IMR-90 (cell line): ENCODE measurements around the gene C22orf15. TPM values are rescaled to one million over a fixed set of nuclear protein-coding genes. Genes with fewer than 3 reads are reported as not detected.

Experiments used
- ATAC-seq: fragments of 200-7000 bp; cut with Tn5 transposase; 2 replicates; pipeline ENCODE4 v1.9.1; 2020; ENCODE audit warnings: low read depth, mild to moderate bottlenecking, moderate library complexity
- BruUV-seq: library from RNA; stranded (reverse); fragments of 400-500 nt; replicated peaks from 2 replicates; lab custom pipeline; 2021; lab: Mats Ljungman, UMichigan
- CTCF ChIA-PET: fragments of 300-600 bp; formaldehyde crosslinking; extraction: SDS; loops from one replicate; lab custom pipeline; 2021; ENCODE audit warnings: antibody characterized with exemption; lab: Yijun Ruan, JAX
- POLR2A ChIA-PET: fragments of 300-600 bp; sonication (Branson Sonifier 250); formaldehyde crosslinking; loops from one replicate; lab custom pipeline; 2022; ENCODE audit warnings: antibody characterized with exemption; ENCODE audit not compliant: unreplicated experiment; lab: Charles Lee
- DNase-seq: peaks from one replicate; pipeline ENCODE4 v3.0.0; 2013
- H2AFZ ChIP-seq: replicated peaks from 2 replicates; pipeline ENCODE3; 2013; ENCODE audit warnings: low read length, mild to moderate bottlenecking; ENCODE audit not compliant: poor library complexity
- H2AK5ac ChIP-seq: 2 replicates; pipeline ENCODE4 v1.6.1; 2013; ENCODE audit warnings: low read depth, low read length, inconsistent platforms
- H2AK9ac ChIP-seq: replicated peaks from 2 replicates; pipeline ENCODE3; 2013; ENCODE audit warnings: mild to moderate bottlenecking, low read depth, low read length, moderate library complexity; ENCODE audit not compliant: poor library complexity
- H2BK120ac ChIP-seq: 2 replicates; pipeline ENCODE4 v1.6.1; 2013; ENCODE audit warnings: low read depth, low read length, inconsistent platforms
- H2BK15ac ChIP-seq: 3 replicates; pipeline ENCODE4 v1.6.1; 2013; ENCODE audit warnings: low read depth, low read length, inconsistent platforms
- H2BK20ac ChIP-seq: 2 replicates; pipeline ENCODE4 v1.6.1; 2013; ENCODE audit warnings: low read depth, mild to moderate bottlenecking, inconsistent platforms, low read length, moderate library complexity
- H2BK5ac ChIP-seq: 2 replicates; pipeline ENCODE4 v1.6.1; 2013; ENCODE audit warnings: mild to moderate bottlenecking, low read depth, low read length, inconsistent platforms; ENCODE audit not compliant: poor library complexity, severe bottlenecking
- H3K14ac ChIP-seq: replicated peaks from 2 replicates; pipeline ENCODE4 v1.6.1; 2013; ENCODE audit warnings: low read depth, low read length, inconsistent platforms
- H3K18ac ChIP-seq: 2 replicates; pipeline ENCODE4 v1.6.1; 2013; ENCODE audit warnings: low read depth, low read length, control low read depth
- H3K23ac ChIP-seq: 2 replicates; pipeline ENCODE4 v1.6.1; 2013; ENCODE audit warnings: low read depth, low read length, inconsistent platforms
- H3K27ac ChIP-seq: 2 replicates; pipeline ENCODE4 v1.5.1; 2013; ENCODE audit warnings: mild to moderate bottlenecking, control low read depth, low read length; ENCODE audit not compliant: insufficient read depth
- H3K27me3 ChIP-seq: 2 replicates; pipeline ENCODE4 v1.6.1; 2013; ENCODE audit warnings: low read length; ENCODE audit not compliant: control insufficient read depth, insufficient read depth
- H3K36me3 ChIP-seq: 2 replicates; pipeline ENCODE4 v1.6.1; 2013; ENCODE audit warnings: low read length, mixed read lengths; ENCODE audit not compliant: control insufficient read depth, insufficient read depth
- H3K4ac ChIP-seq: 2 replicates; pipeline ENCODE4 v1.6.1; 2013; ENCODE audit warnings: low read depth, low read length, inconsistent platforms
- H3K4me1 ChIP-seq: 2 replicates; pipeline ENCODE4 v1.6.1; 2013; ENCODE audit warnings: low read length, mixed read lengths; ENCODE audit not compliant: control insufficient read depth, insufficient read depth
- H3K4me2 ChIP-seq: 2 replicates; pipeline ENCODE4 v1.6.1; 2013; ENCODE audit warnings: low read depth, mild to moderate bottlenecking, control low read depth, low read length, moderate library complexity
- H3K4me3 ChIP-seq: 2 replicates; pipeline ENCODE4 v1.5.1; 2013; ENCODE audit warnings: low read depth, mild to moderate bottlenecking, control low read depth, low read length, moderate library complexity; ENCODE audit not compliant: insufficient read depth
- H3K56ac ChIP-seq: 2 replicates; pipeline ENCODE4 v1.6.1; 2013; ENCODE audit warnings: low read length, inconsistent platforms; ENCODE audit not compliant: insufficient read depth; ENCODE audit errors: extremely low read depth
- H3K79me1 ChIP-seq, 2 experiments: 2 replicates each; pipeline ENCODE4 v1.6.1; 2013; ENCODE audit warnings: low read length in 2 of 2, inconsistent platforms in 1 of 2, low read depth in 1 of 2
- H3K9ac ChIP-seq: 2 replicates; pipeline ENCODE4 v1.6.1; 2013; ENCODE audit warnings: low read depth, low read length, control low read depth
- H3K9me1 ChIP-seq: 2 replicates; pipeline ENCODE4 v1.6.1; 2013; ENCODE audit warnings: low read length, inconsistent platforms; ENCODE audit not compliant: insufficient read depth
- H3K9me3 ChIP-seq: 2 replicates; pipeline ENCODE4 v1.6.1; 2013; ENCODE audit warnings: low read length; ENCODE audit not compliant: control insufficient read depth, insufficient read depth
- H4K20me1 ChIP-seq: 2 replicates; pipeline ENCODE4 v1.6.1; 2013; ENCODE audit warnings: low read length, inconsistent platforms; ENCODE audit not compliant: insufficient read depth
- H4K5ac ChIP-seq: 2 replicates; pipeline ENCODE4 v1.6.1; 2013; ENCODE audit warnings: mild to moderate bottlenecking, low read depth, low read length, control low read depth
- H4K8ac ChIP-seq, 2 experiments: 2 replicates each; pipeline ENCODE4 v1.6.1; 2013; ENCODE audit warnings: low read depth in 2 of 2, low read length in 2 of 2, control low read depth in 1 of 2, inconsistent platforms in 1 of 2
- H4K91ac ChIP-seq: 2 replicates; pipeline ENCODE4 v1.6.1; 2013; ENCODE audit warnings: low read depth, low read length, inconsistent platforms; ENCODE audit not compliant: insufficient read depth
- BHLHE40 ChIP-seq: fragments of 150-350 bp; IDR thresholded peaks from 2 replicates; pipeline ENCODE4 v1.6.1; 2016; ENCODE audit warnings: mild to moderate bottlenecking, low read depth, low read length
- CEBPB ChIP-seq: IDR thresholded peaks from 2 replicates; pipeline ENCODE4 v1.6.1; 2012; ENCODE audit warnings: low read depth, low read length, improper control_type of control experiment
- CHD1 ChIP-seq: IDR thresholded peaks from 2 replicates; pipeline ENCODE4 v1.6.1; 2012; ENCODE audit warnings: low read depth, low read length, improper control_type of control experiment
- FOS ChIP-seq: fragments of 150-350 bp; IDR thresholded peaks from 2 replicates; pipeline ENCODE4 v1.6.1; 2016; ENCODE audit warnings: low read depth, low read length
- MAFK ChIP-seq: IDR thresholded peaks from 2 replicates; pipeline ENCODE4 v1.6.1; 2012; ENCODE audit warnings: low read depth, low read length, improper control_type of control experiment
- MAZ ChIP-seq: IDR thresholded peaks from 2 replicates; pipeline ENCODE4 v1.6.1; 2012; ENCODE audit warnings: low read depth, mild to moderate bottlenecking, low read length, improper control_type of control experiment, moderate library complexity, borderline replicate concordance
- MXI1 ChIP-seq: IDR thresholded peaks from 2 replicates; pipeline ENCODE4 v1.6.1; 2012; ENCODE audit warnings: low read depth, mild to moderate bottlenecking, low read length, moderate library complexity, borderline replicate concordance
- NFE2L2 ChIP-seq: fragments of 150-350 bp; IDR thresholded peaks from 2 replicates; pipeline ENCODE4 v1.6.1; 2016; ENCODE audit warnings: low read depth, mild to moderate bottlenecking, low read length
- POLR2A ChIP-seq: IDR thresholded peaks from 2 replicates; pipeline ENCODE4 v1.6.1; 2012; ENCODE audit warnings: mild to moderate bottlenecking, low read depth, low read length
- RAD21 ChIP-seq: IDR thresholded peaks from 2 replicates; pipeline ENCODE4 v1.6.1; 2012; ENCODE audit warnings: low read length, improper control_type of control experiment
- RCOR1 ChIP-seq: IDR thresholded peaks from 2 replicates; pipeline ENCODE4 v1.6.1; 2012; ENCODE audit warnings: mild to moderate bottlenecking, low read length, improper control_type of control experiment; ENCODE audit not compliant: insufficient replicate concordance
- RFX5 ChIP-seq: IDR thresholded peaks from 2 replicates; pipeline ENCODE4 v1.8.0; 2012; ENCODE audit warnings: low read depth, mild to moderate bottlenecking, low read length, moderate library complexity
- SMC3 ChIP-seq: fragments of 150-350 bp; IDR thresholded peaks from 2 replicates; pipeline ENCODE4 v1.6.1; 2016; ENCODE audit warnings: low read depth, mild to moderate bottlenecking, antibody characterized with exemption, low read length, moderate library complexity
- WGBS, 2 experiments: methylation state at CpG; one replicate each; pipeline versions ENCODE4 v1.1.5 to v1.1.7; 2013; ENCODE audit warnings: missing lambda C conversion rate in 2 of 2; ENCODE audit not compliant: insufficient read length in 1 of 2; ENCODE audit errors: extremely low coverage in 2 of 2; 5-methylcytosine and 5-hydroxymethylcytosine counted together
- dilution Hi-C: fragments of 300-500 bp; cut with HindIII; formaldehyde crosslinking; loops from one replicate; pipeline ENCODE4 v1.14.3; 2018; ENCODE audit warnings: low sequenced_read_pairs; ENCODE audit not compliant: unreplicated experiment
- in situ Hi-C: fragments of 300-500 bp; cut with MboI; formaldehyde crosslinking; loops from 3 replicates; pipeline ENCODE4 v1.14.3; 2019; ENCODE audit warnings: low sequenced_read_pairs, inconsistent platforms, mixed read lengths
- intact Hi-C: fragments of 100-400 bp; cut with micrococcal nuclease; formaldehyde crosslinking; loops from 2 replicates; pipeline ENCODE4 v1.10.0; 2022
- polyA plus RNA-seq, 3 experiments: library from polyadenylated mRNA; depleted of rRNA; stranded (reverse); fragments of >200 nt; gene quantifications; 2 replicates each; pipeline ENCODE4 v1.2.3, GENCODE V29; 2012; ENCODE audit warnings: low replicate concordance in 1 of 3
- total RNA-seq: library from RNA; depleted of rRNA; stranded (reverse); fragments of >200 nt; gene quantifications from 2 replicates; pipeline ENCODE4 v1.2.3, GENCODE V29; 2012
- TF ChIP-seq, protein P1 (sequence below): fragments of 150-350 bp; IDR thresholded peaks from 2 replicates; pipeline ENCODE4 v1.6.1; 2016; ENCODE audit warnings: low read depth, mild to moderate bottlenecking, low read length, moderate library complexity, borderline replicate concordance
- TF ChIP-seq, protein P2 (sequence below): conservative IDR thresholded peaks from 2 replicates; pipeline ENCODE4 v1.5.1; 2012; ENCODE audit warnings: mild to moderate bottlenecking, low read depth, low read length, improper control_type of control experiment

Gene C22orf15
- total and polyA plus RNA-seq, 2 of the 4 experiments (the other 2 are of a cell fraction), result 2.3 to 3.1 TPM

DNA sequence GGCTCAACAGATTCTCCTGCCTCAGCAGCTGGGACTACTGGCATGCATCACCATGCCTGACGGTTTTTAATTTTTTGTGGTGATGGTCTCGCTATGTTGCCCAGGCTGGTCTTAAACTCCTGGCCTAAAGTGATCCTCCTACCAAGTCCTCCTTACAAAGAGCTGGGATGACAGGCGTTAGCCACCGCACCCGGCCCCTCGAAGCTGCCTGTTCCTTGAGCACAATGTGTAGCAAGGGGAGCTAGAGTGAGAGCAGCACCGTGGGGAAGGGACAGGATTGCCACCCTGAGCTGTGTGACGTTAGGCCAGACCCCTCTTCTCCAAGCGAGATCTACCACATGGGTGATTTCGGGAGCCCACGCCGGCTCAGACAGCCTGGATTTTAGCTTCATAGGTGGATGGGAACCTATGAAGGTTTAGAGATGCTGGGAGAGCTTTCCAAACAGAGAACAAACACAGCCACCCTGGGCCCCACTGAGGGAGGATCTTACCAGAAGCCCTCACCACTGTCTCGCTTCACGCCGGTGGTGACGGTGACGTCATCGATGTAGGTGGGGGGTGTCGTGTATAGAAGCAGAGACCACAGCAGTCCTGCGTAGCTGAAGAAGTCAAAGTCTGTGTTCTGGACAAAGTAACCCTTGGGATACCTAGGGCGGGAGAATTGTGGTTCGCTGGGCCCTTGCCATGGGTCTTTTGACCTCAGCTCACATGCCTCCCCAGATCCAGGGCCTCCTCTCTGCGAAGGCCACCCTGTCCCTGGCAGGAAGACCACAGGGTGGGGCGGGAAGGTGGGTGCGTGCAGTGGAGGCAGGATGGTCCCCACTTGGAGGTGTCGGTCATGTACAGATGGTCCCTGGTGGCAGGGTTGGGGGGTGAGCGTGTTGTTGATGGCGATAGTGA, 48.8 kb upstream of the C22orf15 start:
- Histone ChIP-seq H3K4me1 (peaks cover 5% of the 10 kb centered on the region; the same call in 1 of the 2 replicates), H3K4me2 (no peak overlapping the region), H3K79me1 (peaks cover 10 to 35% of the 10 kb centered on the region in 2 experiments), H3K4ac (no peak overlapping the region), H2AFZ (no peak overlapping the region), H2BK120ac (no peak overlapping the region), H2AK5ac (no peak overlapping the region), H3K36me3 (peaks cover 21% of the 10 kb centered on the region), H3K9me3 (no peaks in the 10 kb centered on the region), H2BK15ac (no peak overlapping the region), H3K9ac (no peak overlapping the region), H3K27ac (no peak overlapping the region), H2BK20ac (no peak overlapping the region), H2BK5ac (no peak overlapping the region), H4K20me1 (no peaks in the 10 kb centered on the region), H3K56ac (no peak overlapping the region), H4K8ac (no peak overlapping the region), H3K9me1 (peaks cover 14% of the 10 kb centered on the region), H3K23ac (no peak overlapping the region), H3K18ac (no peak overlapping the region), H2AK9ac (no peak overlapping the region), H4K5ac (no peak overlapping the region), H3K14ac (no peak overlapping the region), H3K4me3 (no peak overlapping the region), H4K91ac (no peak overlapping the region), H3K27me3 (no peaks in the 10 kb centered on the region)
- ChIA-PET CTCF (no interaction called here), POLR2A (no interaction called here)
- 100% methylated on average over 3 of the region's 28 CpGs; no CpG with 5 or more reads in 1 of the 2 experiments for WGBS, 2 experiments
- DNase-seq (no peak), ATAC-seq (no peak)
- in situ Hi-C loops (no loop called here), dilution Hi-C loops (no loop called here), intact Hi-C loops (no loop called here)
- no TSS peak for BruUV-seq
- TF ChIP-seq RFX5, result no peak
- no peak for TF ChIP-seq MAFK
- no peak for TF ChIP-seq SMC3
- no peak for TF ChIP-seq POLR2A
- TF ChIP-seq CEBPB, result no peak
- TF ChIP-seq MXI1, result no peak
- TF ChIP-seq BHLHE40, result no peak
- TF ChIP-seq CHD1, result no peak
- TF ChIP-seq MAZ, result no peak
- TF ChIP-seq NFE2L2, result no peak
- no peak for TF ChIP-seq RCOR1
- no peak for TF ChIP-seq FOS
- TF ChIP-seq RAD21, result no peak
- TF ChIP-seq, protein P1, sequence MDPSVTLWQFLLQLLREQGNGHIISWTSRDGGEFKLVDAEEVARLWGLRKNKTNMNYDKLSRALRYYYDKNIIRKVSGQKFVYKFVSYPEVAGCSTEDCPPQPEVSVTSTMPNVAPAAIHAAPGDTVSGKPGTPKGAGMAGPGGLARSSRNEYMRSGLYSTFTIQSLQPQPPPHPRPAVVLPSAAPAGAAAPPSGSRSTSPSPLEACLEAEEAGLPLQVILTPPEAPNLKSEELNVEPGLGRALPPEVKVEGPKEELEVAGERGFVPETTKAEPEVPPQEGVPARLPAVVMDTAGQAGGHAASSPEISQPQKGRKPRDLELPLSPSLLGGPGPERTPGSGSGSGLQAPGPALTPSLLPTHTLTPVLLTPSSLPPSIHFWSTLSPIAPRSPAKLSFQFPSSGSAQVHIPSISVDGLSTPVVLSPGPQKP, result no peak
- TF ChIP-seq, protein P2, sequence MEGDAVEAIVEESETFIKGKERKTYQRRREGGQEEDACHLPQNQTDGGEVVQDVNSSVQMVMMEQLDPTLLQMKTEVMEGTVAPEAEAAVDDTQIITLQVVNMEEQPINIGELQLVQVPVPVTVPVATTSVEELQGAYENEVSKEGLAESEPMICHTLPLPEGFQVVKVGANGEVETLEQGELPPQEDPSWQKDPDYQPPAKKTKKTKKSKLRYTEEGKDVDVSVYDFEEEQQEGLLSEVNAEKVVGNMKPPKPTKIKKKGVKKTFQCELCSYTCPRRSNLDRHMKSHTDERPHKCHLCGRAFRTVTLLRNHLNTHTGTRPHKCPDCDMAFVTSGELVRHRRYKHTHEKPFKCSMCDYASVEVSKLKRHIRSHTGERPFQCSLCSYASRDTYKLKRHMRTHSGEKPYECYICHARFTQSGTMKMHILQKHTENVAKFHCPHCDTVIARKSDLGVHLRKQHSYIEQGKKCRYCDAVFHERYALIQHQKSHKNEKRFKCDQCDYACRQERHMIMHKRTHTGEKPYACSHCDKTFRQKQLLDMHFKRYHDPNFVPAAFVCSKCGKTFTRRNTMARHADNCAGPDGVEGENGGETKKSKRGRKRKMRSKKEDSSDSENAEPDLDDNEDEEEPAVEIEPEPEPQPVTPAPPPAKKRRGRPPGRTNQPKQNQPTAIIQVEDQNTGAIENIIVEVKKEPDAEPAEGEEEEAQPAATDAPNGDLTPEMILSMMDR, result no peak
